ENCODE measurements around the gene GDAP1L1. TPM values are rescaled to one million over a fixed set of nuclear protein-coding genes. Genes with fewer than 3 reads are reported as not detected.

GDAP1L1 gene
- not detected in 2 replicates for total RNA-seq

DNA sequence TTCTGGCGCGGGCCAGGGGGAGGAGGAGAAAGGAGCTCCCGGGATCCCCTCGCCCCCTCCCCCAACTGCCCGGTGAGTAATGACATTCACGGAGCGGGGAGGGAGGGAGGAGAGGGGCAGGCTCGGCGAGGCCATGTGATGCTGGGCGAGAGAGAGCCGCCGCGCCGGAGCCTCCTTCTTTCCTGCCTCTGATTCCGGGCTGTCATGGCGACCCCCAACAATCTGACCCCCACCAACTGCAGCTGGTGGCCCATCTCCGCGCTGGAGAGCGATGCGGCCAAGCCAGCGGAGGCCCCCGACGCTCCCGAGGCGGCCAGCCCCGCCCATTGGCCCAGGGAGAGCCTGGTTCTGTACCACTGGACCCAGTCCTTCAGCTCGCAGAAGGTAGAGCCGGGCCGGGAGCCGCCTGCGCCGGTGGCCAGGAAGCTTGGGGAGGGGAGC is at the start of gene GDAP1L1:
GDAP1L1 (plus strand) TSS at position 178 of the 441 bp plus-strand sequence; CDS start at position 205, 27 bp downstream.

DNA sequence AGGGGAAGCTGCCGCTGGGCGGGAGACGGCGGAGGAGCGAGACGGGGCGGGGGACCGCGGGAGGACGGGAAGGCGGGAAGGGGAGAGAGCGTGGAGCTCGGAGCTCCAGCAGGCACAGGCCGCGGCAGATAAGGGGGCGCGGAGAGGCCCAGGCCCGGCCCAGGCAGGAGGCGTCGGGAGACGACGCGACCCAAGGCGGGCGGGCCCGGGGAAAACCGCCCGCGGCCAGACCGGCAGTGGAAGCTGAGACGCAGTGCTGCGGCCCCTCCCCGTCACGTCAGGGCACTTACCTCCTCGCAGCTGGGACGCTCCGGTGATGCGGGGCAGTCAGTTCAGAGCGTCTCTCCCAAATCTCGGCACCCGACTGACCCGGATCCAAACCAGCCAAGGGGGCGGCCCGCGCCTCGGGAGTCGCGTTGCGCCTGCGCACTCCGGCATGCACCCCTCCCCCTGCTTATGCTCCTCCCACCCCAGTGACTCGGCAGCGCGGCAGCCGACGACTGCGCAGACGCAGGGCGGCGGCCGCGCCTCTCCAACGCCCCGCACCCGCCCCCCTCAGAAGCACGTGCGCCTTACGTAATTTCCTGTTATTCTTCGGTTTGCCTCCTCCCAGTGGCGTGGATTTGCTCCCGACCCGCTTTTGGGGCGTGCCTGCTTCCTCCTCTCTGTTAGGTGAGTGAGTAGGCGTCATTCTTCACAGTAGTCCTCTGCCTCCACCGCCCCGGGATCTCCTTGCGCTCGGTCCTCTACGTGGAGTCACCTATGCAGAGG is 36.5 kb upstream of the GDAP1L1 start, which contains the start of gene OSER1:
OSER1 (minus strand) TSS at position 366 of the 771 bp plus-strand sequence. CDS start 3,814 bp downstream, outside the sequence.

DNA sequence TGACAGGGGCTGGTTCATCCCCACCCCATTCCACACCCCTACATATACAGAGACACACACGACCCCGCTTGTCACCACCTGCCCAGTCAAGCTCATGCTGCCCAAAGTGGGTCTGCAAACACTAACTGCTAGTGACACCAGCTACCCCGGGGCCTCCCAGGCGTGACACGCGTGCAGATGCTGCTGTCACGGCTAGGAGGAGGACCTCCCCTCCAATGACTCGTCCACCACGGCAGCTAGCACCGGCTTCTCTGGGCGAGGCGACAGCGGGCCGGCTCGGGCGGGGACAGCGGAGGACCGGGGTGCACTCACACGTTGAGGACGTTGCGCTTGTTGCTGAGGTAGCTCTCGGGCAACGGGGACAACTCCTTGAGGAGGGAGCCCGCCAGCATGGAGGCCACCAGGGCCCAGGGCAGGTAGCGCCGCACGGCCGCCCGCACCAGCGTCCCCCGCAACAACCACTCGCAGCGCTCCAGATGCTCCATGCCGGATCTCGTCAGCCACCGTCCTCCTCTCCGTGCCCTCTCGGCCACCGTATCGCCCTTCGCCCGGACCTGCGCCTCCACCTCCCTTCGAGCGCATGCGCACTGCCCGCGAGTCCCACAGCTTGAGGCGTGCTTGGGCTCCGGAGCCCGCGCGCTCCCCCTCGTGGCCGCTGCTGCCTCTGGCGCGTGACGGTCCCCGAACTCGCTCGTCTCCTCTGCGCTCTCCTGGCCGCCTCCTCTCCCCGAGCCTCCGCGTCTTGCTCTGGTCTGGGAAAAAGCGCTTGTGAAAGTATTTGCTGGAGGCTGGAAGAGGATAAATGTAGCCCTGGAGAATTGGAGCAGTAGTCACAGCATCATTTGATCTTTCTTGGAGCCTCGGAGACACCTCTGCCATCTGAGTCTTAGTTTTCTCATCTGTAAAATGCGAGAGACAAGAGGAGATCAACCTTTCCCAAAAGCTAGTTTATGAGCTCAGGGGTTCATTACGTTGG is 63.8 kb downstream of the GDAP1L1 start, which contains the start of gene FITM2:
FITM2 (minus strand) TSS at position 539 of the 976 bp plus-strand sequence; CDS start at position 485, 54 bp downstream.

Other genes with a start within 250 kb of the GDAP1L1 start
- 2.2 and 5.6 TPM in 2 replicates for gene JPH2, start 60.1 kb upstream of the GDAP1L1 start, total RNA-seq
- 30.6 and 37.1 TPM in 2 replicates for gene OSER1, start 36.5 kb upstream of the GDAP1L1 start, total RNA-seq
- gene FITM2, start 63.9 kb downstream of the GDAP1L1 start, total RNA-seq = 11.2 and 11.5 TPM in 2 replicates
- not detected in 2 replicates for gene R3HDML, start 89.7 kb downstream of the GDAP1L1 start, total RNA-seq
- gene HNF4A, start 108.4 kb downstream of the GDAP1L1 start, total RNA-seq = not detected in 2 replicates
- gene TTPAL, start 228.6 kb downstream of the GDAP1L1 start, total RNA-seq = 11.4 and 15.8 TPM in 2 replicates

Data from smooth muscle cell of the pulmonary artery (primary cell).